Fibroblast of lung (primary cell): ENCODE data around the gene FTL. TPM values are rescaled to one million over a fixed set of nuclear protein-coding genes. Genes with fewer than 3 reads are reported as not detected.
A peak's percentile ranks its signal among the peaks of the same experiment; 100 is the strongest.

Experiments
- DNase-seq, 2 donors: peaks; one replicate each; pipeline versions ENCODE4 v3.0.0 to v3.0.0-alpha.2; 2010; ENCODE audit warnings: low read depth in 2 of 2
- H2AFZ ChIP-seq: 2 replicates; pipeline ENCODE4 v1.5.1; 2012; ENCODE audit warnings: low read length, control low read depth, inconsistent platforms
- H3K27ac ChIP-seq: 2 replicates; pipeline ENCODE4 v1.5.1; 2011; ENCODE audit warnings: low read length, control low read depth; ENCODE audit not compliant: insufficient read depth
- H3K27me3 ChIP-seq: 2 replicates; pipeline ENCODE4 v1.5.1; 2011; ENCODE audit warnings: mild to moderate bottlenecking, low read length; ENCODE audit not compliant: control insufficient read depth, insufficient read depth
- H3K36me3 ChIP-seq: 2 replicates; pipeline ENCODE4 v1.5.1; 2011; ENCODE audit warnings: low read length; ENCODE audit not compliant: control insufficient read depth, insufficient read depth
- H3K4me1 ChIP-seq: 2 replicates; pipeline ENCODE4 v1.5.1; 2011; ENCODE audit warnings: low read length; ENCODE audit not compliant: control insufficient read depth, insufficient read depth; ENCODE audit errors: extremely low read depth
- H3K4me2 ChIP-seq: 2 replicates; pipeline ENCODE4 v1.5.1; 2011; ENCODE audit warnings: low read length, control low read depth; ENCODE audit not compliant: insufficient read depth; ENCODE audit errors: extremely low read depth
- H3K4me3 ChIP-seq, 4 experiments: fragments of 200-600 bp in 1 of 4; sonication (generic) in 1 of 4; replicated peaks in 1 of 4; 2 replicates each; pipeline ENCODE4 v1.5.1; 2011 to 2016; ENCODE audit warnings: low read length in 4 of 4, low read depth in 3 of 4, mild to moderate bottlenecking in 3 of 4, control low read depth in 2 of 4, inconsistent platforms in 1 of 4, mixed read lengths in 1 of 4; ENCODE audit not compliant: insufficient read depth in 1 of 4; ENCODE audit errors: control extremely low read depth in 1 of 4
- H3K79me2 ChIP-seq: 2 replicates; pipeline ENCODE4 v1.5.1; 2012; ENCODE audit warnings: mild to moderate bottlenecking, low read length, inconsistent platforms; ENCODE audit not compliant: control insufficient read depth, insufficient read depth
- H3K9ac ChIP-seq: 2 replicates; pipeline ENCODE4 v1.5.1; 2011; ENCODE audit warnings: mild to moderate bottlenecking, low read length, control low read depth; ENCODE audit not compliant: insufficient read depth
- H3K9me3 ChIP-seq: 2 replicates; pipeline ENCODE4 v1.5.1; 2012; ENCODE audit warnings: low read depth, low read length; ENCODE audit not compliant: control insufficient read depth, insufficient read depth
- H4K20me1 ChIP-seq: 2 replicates; pipeline ENCODE4 v1.5.1; 2011; ENCODE audit warnings: low read length; ENCODE audit not compliant: control insufficient read depth, insufficient read depth; ENCODE audit errors: extremely low read depth
- CTCF ChIP-seq, 2 donors: IDR thresholded peaks in 1 of 2; conservative IDR thresholded peaks in 1 of 2; 1 replicate in 1 of 2; 2 replicates in 1 of 2; pipeline ENCODE4 v1.5.1; 2011 to 2012; ENCODE audit warnings: low read length in 2 of 2, control low read depth in 1 of 2, inconsistent platforms in 1 of 2, low read depth in 1 of 2, mild to moderate bottlenecking in 1 of 2
- EZH2 ChIP-seq: IDR thresholded peaks from 2 replicates; pipeline ENCODE4 v1.5.1; 2012; ENCODE audit warnings: low read length, control low read depth, mild to moderate bottlenecking; ENCODE audit errors: missing control alignments
- polyA plus RNA-seq, 2 donors: library from polyadenylated mRNA; depleted of rRNA in 1 of 2; stranded (reverse) in 1 of 2; unstranded in 1 of 2; fragments of >200 nt; gene quantifications; 2 replicates each; pipeline ENCODE4 v1.2.1, GENCODE V29; 2011 to 2012; ENCODE audit warnings: missing spikeins in 1 of 2
- total RNA-seq: library from RNA; depleted of rRNA; stranded (reverse); fragments of >200 nt; gene quantifications from 2 replicates; pipeline ENCODE4 v1.2.1, GENCODE V29; 2014

The FTL gene
- total and polyA plus RNA-seq, 2 donors (not counting 1 experiment from before 2014, with no cell fraction given), result 1,844 to 6,440 TPM

- Histone ChIP-seq H2AFZ (no peak overlapping the region), H3K36me3 (peaks cover 22% of the 10 kb centered on the region), H3K9me3 (no peaks in the 10 kb centered on the region), H3K4me2 (peak overlapping the region; percentile 75), H3K9ac (peak overlapping the region; percentile 3), H3K79me2 (peaks cover 19% of the 10 kb centered on the region), H3K4me3 (peak overlapping the region in 2 of 4 experiments; percentile 35 to 38), H4K20me1 (peaks cover 6% of the 10 kb centered on the region), H3K27me3 (no peaks in the 10 kb centered on the region), H3K27ac (peak overlapping the region; percentile 80), H3K4me1 (peaks cover 19% of the 10 kb centered on the region)
- TF ChIP-seq EZH2 (no peak), CTCF (conservative IDR thresholded peaks at IDR 0.05 in 1 of 2, IDR thresholded peaks at IDR 0.05 in 1 of 2; ENCODE audit: low read depth in 1 of 2, low read length in 2 of 2) (no peak)
- peak; percentile 43 to 61 for DNase-seq
Observed at GRCh38 chr19:48964205-48965039, 687 bp upstream of the FTL start.

- TF ChIP-seq CTCF (conservative IDR thresholded peaks at IDR 0.05 in 1 of 2, IDR thresholded peaks at IDR 0.05 in 1 of 2; ENCODE audit: low read depth in 1 of 2, low read length in 2 of 2) (no peak), EZH2 (no peak)
- no peaks in the 10 kb centered on the region for H3K9me3 ChIP-seq
- H3K27ac ChIP-seq, result peak overlapping the region; percentile 23
- H3K4me1 ChIP-seq, result peaks cover 19% of the 10 kb centered on the region
- H3K4me2 ChIP-seq, result peak overlapping the region; percentile 85
- peak overlapping the region; percentile 34 for H3K9ac ChIP-seq
- peak; percentile 80 for DNase-seq
- peaks cover 19% of the 10 kb centered on the region for H3K79me2 ChIP-seq
- no peaks in the 10 kb centered on the region for H3K27me3 ChIP-seq
- H3K36me3 ChIP-seq, result peaks cover 27% of the 10 kb centered on the region
- H2AFZ ChIP-seq, result no peak overlapping the region
- peaks cover 6% of the 10 kb centered on the region for H4K20me1 ChIP-seq
- peak overlapping the region; percentile 39 to 99 (median 79) for H3K4me3 ChIP-seq
Observed at GRCh38 chr19:48965806-48966540, 864 bp downstream of the FTL start.
